HEK293T (cell line): Measurements from ENCODE around the gene KRT34.

Source experiments
- FOXA1 ChIP-seq: fragments of 450-650 bp; IDR thresholded peaks from 2 replicates; pipeline ENCODE4 v1.6.1; 2016; ENCODE audit warnings: mild to moderate bottlenecking
- FOXM1 ChIP-seq: fragments of 450-650 bp; IDR thresholded peaks from 2 replicates; pipeline ENCODE4 v1.6.1; 2017; ENCODE audit warnings: mild to moderate bottlenecking, borderline replicate concordance

GRCh38 chr17:41329279-41329948 lies 52.7 kb downstream of the KRT34 start:
- TF ChIP-seq FOXA1 (no peak), FOXM1 (no peak)
